Hematopoietic multipotent progenitor cell treated with erythropoietin and hydrocortisone succinate and interleukin-3 and kit ligand, for 8 days (in vitro differentiated cells): Measurements from ENCODE around the gene PCDH15.
"Not testable (repeated sequence)": the region's sequence is repeated elsewhere in the genome, so short reads cannot be mapped to it uniquely, and the experiment has no call there.

Source experiments
- DNase-seq: peaks from one replicate; pipeline ENCODE4 v3.0.0-alpha.2; 2015

PCDH15 gene

GRCh38 chr10:53952698-53953630 lies 848.1 kb downstream of the PCDH15 start:
- DNase-seq = no peak

GRCh38 chr10:53939654-53940053 lies 861.4 kb downstream of the PCDH15 start:
- no peak for DNase-seq

- DNase-seq = no peak
Observed at GRCh38 chr10:53930648-53931047, 870.4 kb downstream of the PCDH15 start.

GRCh38 chr10:53924051-53924700 lies 876.9 kb downstream of the PCDH15 start:
- DNase-seq = not testable (repeated sequence)

GRCh38 chr10:53918755-53919154 lies 882.3 kb downstream of the PCDH15 start:
- no peak for DNase-seq

GRCh38 chr10:53909791-53910190 lies 891.2 kb downstream of the PCDH15 start:
- DNase-seq = no peak

GRCh38 chr10:53904506-53905241 lies 896.4 kb downstream of the PCDH15 start:
- no peak for DNase-seq

- DNase-seq = no peak
Observed at GRCh38 chr10:53903756-53904155, 897.3 kb downstream of the PCDH15 start.

GRCh38 chr10:53899463-53900160 lies 901.4 kb downstream of the PCDH15 start:
- no peak for DNase-seq

GRCh38 chr10:53898532-53898931 lies 902.5 kb downstream of the PCDH15 start:
- no peak for DNase-seq

GRCh38 chr10:53894145-53894544 lies 906.9 kb downstream of the PCDH15 start:
- DNase-seq = no peak

GRCh38 chr10:53893061-53893460 lies 908.0 kb downstream of the PCDH15 start:
- DNase-seq = no peak

GRCh38 chr10:53886325-53887300 lies 914.4 kb downstream of the PCDH15 start:
- DNase-seq = no peak

GRCh38 chr10:53864846-53865245 lies 936.2 kb downstream of the PCDH15 start:
- DNase-seq = no peak

- no peak for DNase-seq
Observed at GRCh38 chr10:53852450-53853175, 948.4 kb downstream of the PCDH15 start.

GRCh38 chr10:53846809-53847208 lies 954.2 kb downstream of the PCDH15 start:
- DNase-seq = no peak

GRCh38 chr10:53843736-53844362 lies 957.2 kb downstream of the PCDH15 start:
- peak; percentile 23 for DNase-seq

- no peak for DNase-seq
Observed at GRCh38 chr10:53841483-53842145, 959.4 kb downstream of the PCDH15 start.

- DNase-seq = no peak
Observed at GRCh38 chr10:53840653-53841052, 960.4 kb downstream of the PCDH15 start.
